MCF 10A (cell line): ENCODE results near the gene BCL3. TPM values are rescaled to one million over a fixed set of nuclear protein-coding genes. Genes with fewer than 3 reads are reported as not detected.
"Not testable (repeated sequence)": the region's sequence is repeated elsewhere in the genome, so short reads cannot be mapped to it uniquely, and the experiment has no call there.

Experiments
- BruUV-seq: library from RNA; stranded (reverse); fragments of 400-500 nt; replicated peaks from 2 replicates; lab custom pipeline; 2021; lab: Mats Ljungman, UMichigan
- CTCF ChIA-PET: fragments of 300-600 bp; sonication (Branson Sonifier 250); formaldehyde crosslinking; extraction: SDS; loops from one replicate; lab custom pipeline; 2021; ENCODE audit warnings: antibody characterized with exemption, inconsistent platforms; lab: Yijun Ruan, JAX
- POLR2A ChIA-PET: fragments of 300-600, 350-650 bp; sonication (Branson Sonifier 250); formaldehyde crosslinking; extraction: SDS; loops from one replicate; lab custom pipeline; 2020; ENCODE audit warnings: antibody characterized with exemption, inconsistent platforms; lab: Yijun Ruan, JAX
- DNase-seq: peaks from one replicate; pipeline ENCODE4 v3.0.0-alpha.2; 2018; ENCODE audit not compliant: unreplicated experiment
- H3K27ac Mint-ChIP-seq: one replicate; pipeline ENCODE4 v1.8.0; 2022; ENCODE audit warnings: mild to moderate bottlenecking, low read depth, mixed read lengths; ENCODE audit not compliant: unreplicated experiment
- H3K27me3 Mint-ChIP-seq: one replicate; pipeline ENCODE4 v1.8.0; 2022; ENCODE audit warnings: mixed read lengths; ENCODE audit not compliant: insufficient read depth, unreplicated experiment
- H3K36me3 Mint-ChIP-seq: one replicate; pipeline ENCODE4 v1.8.0; 2022; ENCODE audit warnings: mild to moderate bottlenecking, moderate library complexity, mixed read lengths; ENCODE audit not compliant: insufficient read depth, unreplicated experiment
- H3K4me1 Mint-ChIP-seq: one replicate; pipeline ENCODE4 v1.8.0; 2022; ENCODE audit warnings: mixed read lengths; ENCODE audit not compliant: insufficient read depth, unreplicated experiment
- H3K4me3 Mint-ChIP-seq: one replicate; pipeline ENCODE4 v1.8.0; 2022; ENCODE audit warnings: mild to moderate bottlenecking, moderate library complexity, mixed read lengths; ENCODE audit not compliant: unreplicated experiment
- H3K9me3 Mint-ChIP-seq: one replicate; pipeline ENCODE4 v1.8.0; 2022; ENCODE audit warnings: mixed read lengths; ENCODE audit not compliant: unreplicated experiment
- intact Hi-C: fragments of 100-400 bp; cut with micrococcal nuclease; formaldehyde crosslinking; loops from 2 replicates; pipeline ENCODE4 v1.14.1; 2022
- total RNA-seq: library from RNA; stranded (reverse); gene quantifications from 2 replicates; pipeline ENCODE4 v1.2.3, GENCODE V29; 2022
- TF ChIP-seq, protein P1 (sequence below): fragments of 200-600 bp; IDR thresholded peaks from one replicate; pipeline ENCODE4 v1.8.0; 2022; ENCODE audit warnings: antibody characterized with exemption, mild to moderate bottlenecking; ENCODE audit not compliant: unreplicated experiment

Gene BCL3
- total RNA-seq, 1 experiment from 2014 or later, result 24.4 TPM

DNA sequence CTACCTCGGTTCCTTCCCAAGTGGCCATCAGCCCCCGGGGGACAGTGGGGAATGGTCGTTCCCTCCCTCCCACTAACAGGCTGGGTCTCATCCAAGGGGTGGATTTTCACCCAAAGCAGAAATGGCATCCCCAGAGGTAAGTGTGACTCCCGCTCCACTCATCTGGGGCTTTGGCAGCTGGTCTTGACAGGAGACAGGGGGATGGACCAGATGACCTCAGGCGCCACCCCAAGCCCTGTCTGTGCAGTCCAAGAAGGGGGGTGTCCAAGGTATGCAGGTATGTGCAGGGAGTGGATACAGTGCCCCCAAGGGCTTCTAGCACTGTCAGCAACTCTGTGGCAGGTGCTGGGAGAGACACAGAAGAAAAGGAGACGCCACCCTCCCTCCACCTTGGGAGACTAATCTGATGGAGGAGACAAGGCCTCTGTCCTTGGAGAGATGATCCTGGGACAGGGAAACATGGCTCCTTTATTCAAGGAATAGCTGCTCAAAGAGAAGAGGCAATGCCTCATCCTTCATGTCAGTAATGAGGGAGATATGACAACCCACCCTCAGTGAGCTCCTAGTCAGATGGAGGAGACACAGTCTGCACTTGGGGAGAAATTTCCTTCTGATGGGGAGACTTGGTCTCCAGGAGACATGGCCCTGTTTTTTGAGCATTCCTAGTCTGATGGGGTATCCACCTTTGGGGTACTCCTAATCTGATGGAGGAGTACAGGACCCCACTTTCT lies 41.8 kb upstream of the BCL3 start:
- no peak for DNase-seq
- H3K4me1 Mint-ChIP-seq, result no peaks in the 10 kb centered on the region
- no peaks in the 10 kb centered on the region for H3K36me3 Mint-ChIP-seq
- TF ChIP-seq, protein P1, sequence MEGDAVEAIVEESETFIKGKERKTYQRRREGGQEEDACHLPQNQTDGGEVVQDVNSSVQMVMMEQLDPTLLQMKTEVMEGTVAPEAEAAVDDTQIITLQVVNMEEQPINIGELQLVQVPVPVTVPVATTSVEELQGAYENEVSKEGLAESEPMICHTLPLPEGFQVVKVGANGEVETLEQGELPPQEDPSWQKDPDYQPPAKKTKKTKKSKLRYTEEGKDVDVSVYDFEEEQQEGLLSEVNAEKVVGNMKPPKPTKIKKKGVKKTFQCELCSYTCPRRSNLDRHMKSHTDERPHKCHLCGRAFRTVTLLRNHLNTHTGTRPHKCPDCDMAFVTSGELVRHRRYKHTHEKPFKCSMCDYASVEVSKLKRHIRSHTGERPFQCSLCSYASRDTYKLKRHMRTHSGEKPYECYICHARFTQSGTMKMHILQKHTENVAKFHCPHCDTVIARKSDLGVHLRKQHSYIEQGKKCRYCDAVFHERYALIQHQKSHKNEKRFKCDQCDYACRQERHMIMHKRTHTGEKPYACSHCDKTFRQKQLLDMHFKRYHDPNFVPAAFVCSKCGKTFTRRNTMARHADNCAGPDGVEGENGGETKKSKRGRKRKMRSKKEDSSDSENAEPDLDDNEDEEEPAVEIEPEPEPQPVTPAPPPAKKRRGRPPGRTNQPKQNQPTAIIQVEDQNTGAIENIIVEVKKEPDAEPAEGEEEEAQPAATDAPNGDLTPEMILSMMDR, result no peak
- ChIA-PET POLR2A (no interaction called here), CTCF (interaction anchor here (0.6 to 0.8 kb wide), 2 partner anchors 16 to 64 kb away, joined by 3 to 4 read pairs; no protein-coding TSS in a partner anchor)
- H3K9me3 Mint-ChIP-seq, result no peaks in the 10 kb centered on the region
- intact Hi-C loops, result no loop called here
- no peak overlapping the region for H3K4me3 Mint-ChIP-seq
- H3K27me3 Mint-ChIP-seq, result no peaks in the 10 kb centered on the region
- no peak overlapping the region for H3K27ac Mint-ChIP-seq
- BruUV-seq, result no TSS peak

GRCh38 chr19:44707794-44708193 lies 40.7 kb upstream of the BCL3 start:
- H3K4me3 Mint-ChIP-seq, result no peak overlapping the region
- TF ChIP-seq, protein P1, result no peak
- H3K36me3 Mint-ChIP-seq, result no peaks in the 10 kb centered on the region
- H3K27ac Mint-ChIP-seq, result no peak overlapping the region
- H3K27me3 Mint-ChIP-seq, result no peaks in the 10 kb centered on the region
- ChIA-PET CTCF (interaction anchor here (0.5 to 2.0 kb wide), 4 partner anchors 17 to 52 kb away, joined by 3 to 5 read pairs (median 4); no protein-coding TSS in a partner anchor), POLR2A (interaction anchor here (0.5 kb wide), 1 partner anchor 33 kb away, joined by 4 read pairs; no protein-coding TSS in a partner anchor)
- no TSS peak for BruUV-seq
- H3K4me1 Mint-ChIP-seq, result no peaks in the 10 kb centered on the region
- intact Hi-C loops, result no loop called here
- no peaks in the 10 kb centered on the region for H3K9me3 Mint-ChIP-seq
- DNase-seq, result no peak

- intact Hi-C loops, result no loop called here
- TF ChIP-seq, protein P1, result no peak
- no peak for DNase-seq
- Mint-ChIP-seq H3K27ac (no peak overlapping the region), H3K27me3 (no peaks in the 10 kb centered on the region), H3K4me3 (no peak overlapping the region), H3K9me3 (no peaks in the 10 kb centered on the region), H3K36me3 (no peaks in the 10 kb centered on the region), H3K4me1 (no peaks in the 10 kb centered on the region)
- CTCF ChIA-PET, result interaction anchor here (0.6 to 2.4 kb wide), 6 partner anchors 15 to 793 kb away, joined by 3 to 15 read pairs (median 4); no protein-coding TSS in a partner anchor
- BruUV-seq, result no TSS peak
- POLR2A ChIA-PET, result interaction anchor here (0.8 kb wide), 1 partner anchor 68 kb away, joined by 5 read pairs; no protein-coding TSS in a partner anchor
Measured at GRCh38 chr19:44708940-44709339, 39.6 kb upstream of the BCL3 start.

- H3K4me3 Mint-ChIP-seq, H3K27ac Mint-ChIP-seq, intact Hi-C loops, BruUV-seq, H3K27me3 Mint-ChIP-seq, DNase-seq, H3K4me1 Mint-ChIP-seq, H3K36me3 Mint-ChIP-seq, H3K9me3 Mint-ChIP-seq, POLR2A ChIA-PET: not testable (repeated sequence)
- CTCF ChIA-PET, result interaction anchor here (1.4 to 2.4 kb wide), 3 partner anchors 14 to 135 kb away, joined by 4 to 15 read pairs (median 5); no protein-coding TSS in a partner anchor
Measured at GRCh38 chr19:44709434-44710266, 38.9 kb upstream of the BCL3 start.
